GM18517 (cell line): ENCODE measurements around the gene PAK4.
"Not testable (repeated sequence)": the region's sequence is repeated elsewhere in the genome, so short reads cannot be mapped to it uniquely, and the experiment has no call there.

Experiments used
- ATAC-seq: cut with Tn5 transposase; IDR thresholded peaks from one replicate; pipeline ENCODE4 v1.9.1; 2021; ENCODE audit warnings: mild to moderate bottlenecking, moderate library complexity; ENCODE audit not compliant: unreplicated experiment

Gene PAK4

GRCh38 chr19:39200066-39200802, 74.6 kb downstream of the PAK4 start:
- ATAC-seq: no peak

- ATAC-seq: no peak
These were observed 75.2 kb downstream of the PAK4 start for GRCh38 chr19:39200803-39201115.

GRCh38 chr19:39202998-39203355, 77.4 kb downstream of the PAK4 start:
- no peak for ATAC-seq

GRCh38 chr19:39203372-39204341, 78.1 kb downstream of the PAK4 start, which contains the start of gene SYCN:
TSS of gene SYCN (minus strand) at chr19:39204263. CDS start at chr19:39204254, 9 bp downstream.
- ATAC-seq: no peak

GRCh38 chr19:39205449-39205764, 79.8 kb downstream of the PAK4 start:
- no peak for ATAC-seq

- no peak for ATAC-seq
These were observed 80.5 kb downstream of the PAK4 start for GRCh38 chr19:39206122-39206521.

GRCh38 chr19:39207293-39207836, 81.8 kb downstream of the PAK4 start:
- no peak for ATAC-seq

GRCh38 chr19:39208175-39208795, 82.7 kb downstream of the PAK4 start:
- ATAC-seq: no peak

- ATAC-seq: no peak
These were observed 83.6 kb downstream of the PAK4 start for GRCh38 chr19:39209196-39209595.

- ATAC-seq: no peak
These were observed 86.3 kb downstream of the PAK4 start for GRCh38 chr19:39211731-39212374.

GRCh38 chr19:39212375-39212742, 86.8 kb downstream of the PAK4 start:
- no peak for ATAC-seq

GRCh38 chr19:39215323-39215722, 89.7 kb downstream of the PAK4 start:
- not testable (repeated sequence) for ATAC-seq

GRCh38 chr19:39217094-39217493, 91.5 kb downstream of the PAK4 start:
- no peak for ATAC-seq

- ATAC-seq: no peak
These were observed 92.8 kb downstream of the PAK4 start for GRCh38 chr19:39218230-39219007.

GRCh38 chr19:39219108-39219507, 93.5 kb downstream of the PAK4 start:
- ATAC-seq: not testable (repeated sequence)

GRCh38 chr19:39223703-39224279, 98.2 kb downstream of the PAK4 start:
- no peak for ATAC-seq

GRCh38 chr19:39224910-39225309, 99.3 kb downstream of the PAK4 start:
- no peak for ATAC-seq
